Mesothelial cell of epicardium (in vitro differentiated cells): ENCODE measurements around the gene ERG. TPM values are rescaled to one million over a fixed set of nuclear protein-coding genes. Genes with fewer than 3 reads are reported as not detected.

Experiments
- DNase-seq, 2 experiments: peaks; one replicate each; pipeline ENCODE4 v3.0.0; 2021; ENCODE audit warnings: low spot score in 2 of 2; ENCODE audit not compliant: unreplicated experiment in 2 of 2
- H3K27ac Mint-ChIP-seq: 2 replicates; pipeline ENCODE4 v1.8.0; 2021; ENCODE audit warnings: mixed read lengths
- H3K27me3 Mint-ChIP-seq: 2 replicates; pipeline ENCODE4 v1.8.0; 2021; ENCODE audit warnings: low read depth, mixed read lengths
- H3K36me3 Mint-ChIP-seq: 2 replicates; pipeline ENCODE4 v1.8.0; 2021; ENCODE audit warnings: mixed read lengths
- H3K4me1 Mint-ChIP-seq: 2 replicates; pipeline ENCODE4 v1.8.0; 2021; ENCODE audit warnings: mixed read lengths
- H3K4me3 Mint-ChIP-seq: 2 replicates; pipeline ENCODE4 v1.8.0; 2021; ENCODE audit warnings: mild to moderate bottlenecking, moderate library complexity, mixed read lengths
- H3K9me3 Mint-ChIP-seq: 2 replicates; pipeline ENCODE4 v1.8.0; 2021; ENCODE audit warnings: mixed read lengths
- CTCF ChIP-seq: fragments of 200-600 bp; sonication (generic); IDR thresholded peaks from one replicate; pipeline ENCODE4 v1.5.0; 2021; ENCODE audit warnings: antibody characterized with exemption; ENCODE audit not compliant: unreplicated experiment
- total RNA-seq: library from RNA; stranded (reverse); gene quantifications from 3 replicates; pipeline ENCODE4 v1.2.1, GENCODE V29; 2021

ERG gene
- total RNA-seq, 1 donor from 2014 or later: 2.5 TPM

GRCh38 chr21:38506661-38507281 is 8.5 kb upstream of the ERG start:
- Mint-ChIP-seq H3K4me3 (no peak overlapping the region), H3K36me3 (no peaks in the 10 kb centered on the region), H3K4me1 (peaks cover 8% of the 10 kb centered on the region), H3K9me3 (no peaks in the 10 kb centered on the region), H3K27ac (no peak overlapping the region), H3K27me3 (peaks cover 18% of the 10 kb centered on the region)
- TF ChIP-seq CTCF: no peak
- no peak for DNase-seq

- peak; percentile 32 for TF ChIP-seq CTCF
- H3K9me3 Mint-ChIP-seq: no peaks in the 10 kb centered on the region
- DNase-seq: no peak
- no peaks in the 10 kb centered on the region for H3K36me3 Mint-ChIP-seq
- H3K4me1 Mint-ChIP-seq: peaks cover 8% of the 10 kb centered on the region
- no peak overlapping the region for H3K27ac Mint-ChIP-seq
- no peak overlapping the region for H3K4me3 Mint-ChIP-seq
- peaks cover 21% of the 10 kb centered on the region for H3K27me3 Mint-ChIP-seq
Measured at GRCh38 chr21:38505654-38506523, 7.6 kb upstream of the ERG start.

- no peak for DNase-seq
- Mint-ChIP-seq H3K4me1 (peaks cover 10% of the 10 kb centered on the region), H3K27me3 (peaks cover 19% of the 10 kb centered on the region), H3K4me3 (no peak overlapping the region), H3K36me3 (no peaks in the 10 kb centered on the region), H3K9me3 (no peaks in the 10 kb centered on the region), H3K27ac (no peak overlapping the region)
- no peak for TF ChIP-seq CTCF
Measured at GRCh38 chr21:38504066-38504465, 5.8 kb upstream of the ERG start.

DNA sequence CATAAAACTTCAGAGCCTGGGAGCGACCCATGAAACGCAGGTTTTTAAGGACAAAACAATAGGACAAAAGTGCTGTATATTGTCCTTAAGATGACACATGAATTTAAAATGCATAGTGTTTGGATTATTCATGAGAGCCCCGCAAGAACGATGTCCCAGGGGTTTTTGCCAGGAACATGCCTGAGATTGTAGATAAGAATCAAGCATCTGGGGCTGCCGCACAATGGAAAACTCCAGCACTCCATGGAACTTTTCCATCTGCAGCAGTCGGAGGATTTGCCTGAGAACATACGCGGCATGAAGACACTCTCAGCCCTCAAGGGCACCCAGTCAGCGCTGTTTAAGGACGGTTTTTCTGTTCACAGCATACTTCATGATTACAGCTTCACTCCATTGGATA is 5.3 kb upstream of the ERG start:
- peaks cover 14% of the 10 kb centered on the region for H3K27me3 Mint-ChIP-seq
- peaks cover 11% of the 10 kb centered on the region for H3K4me1 Mint-ChIP-seq
- no peaks in the 10 kb centered on the region for H3K9me3 Mint-ChIP-seq
- H3K27ac Mint-ChIP-seq: no peak overlapping the region
- no peak for DNase-seq
- H3K36me3 Mint-ChIP-seq: no peaks in the 10 kb centered on the region
- H3K4me3 Mint-ChIP-seq: no peak overlapping the region
- no peak for TF ChIP-seq CTCF

- no peak for TF ChIP-seq CTCF
- no peaks in the 10 kb centered on the region for H3K9me3 Mint-ChIP-seq
- H3K27me3 Mint-ChIP-seq: peaks cover 14% of the 10 kb centered on the region
- no peak for DNase-seq
- no peaks in the 10 kb centered on the region for H3K36me3 Mint-ChIP-seq
- H3K4me1 Mint-ChIP-seq: peaks cover 9% of the 10 kb centered on the region
- H3K27ac Mint-ChIP-seq: no peak overlapping the region
- H3K4me3 Mint-ChIP-seq: no peak overlapping the region
Measured at GRCh38 chr21:38500073-38500472, 1.8 kb upstream of the ERG start.
